Measurements from ENCODE around the gene TENT4A.

- no peak for TF ChIP-seq POLR2AphosphoS5 (IDR thresholded peaks at IDR 0.05)
- TF ChIP-seq EP300 (IDR thresholded peaks at IDR 0.05), result no peak
- TF ChIP-seq CTCF (IDR thresholded peaks at IDR 0.05), result no peak
Observed at GRCh38 chr5:6759401-6759800, 46.2 kb downstream of the TENT4A start.

Data from upper lobe of left lung (tissue), 4 donors.